Muscle layer of colon (tissue), 2 donors: Measurements from ENCODE around the gene GTF2H3.
"Not testable (repeated sequence)": the region's sequence is repeated elsewhere in the genome, so short reads cannot be mapped to it uniquely, and the experiment has no call there.

ENCODE experiments used
- H3K27ac ChIP-seq: one replicate; pipeline ENCODE4 v1.7.0; 2013; ENCODE audit warnings: low read depth, mild to moderate bottlenecking, low read length, moderate library complexity
- H3K27me3 ChIP-seq, 2 donors: one replicate each; pipeline ENCODE4 v1.7.0; 2013; ENCODE audit warnings: low read length in 2 of 2, mild to moderate bottlenecking in 2 of 2; ENCODE audit not compliant: insufficient read depth in 2 of 2, control insufficient read depth in 1 of 2
- H3K36me3 ChIP-seq: one replicate; pipeline ENCODE4 v1.7.0; 2013; ENCODE audit warnings: mild to moderate bottlenecking, low read length; ENCODE audit not compliant: insufficient read depth
- H3K4me1 ChIP-seq: one replicate; pipeline ENCODE4 v1.7.0; 2013; ENCODE audit warnings: mild to moderate bottlenecking, low read length; ENCODE audit not compliant: insufficient read depth
- H3K4me3 ChIP-seq, 2 donors: one replicate each; pipeline ENCODE4 v1.7.0; 2013; ENCODE audit warnings: low read length in 2 of 2, low read depth in 1 of 2, mild to moderate bottlenecking in 1 of 2, moderate library complexity in 1 of 2
- H3K9ac ChIP-seq: one replicate; pipeline ENCODE4 v1.7.0; 2013; ENCODE audit warnings: low read length
- H3K9me3 ChIP-seq: one replicate; pipeline ENCODE4 v1.7.0; 2013; ENCODE audit warnings: mild to moderate bottlenecking, low read length
- donor health status: abdominal sarcoma.
- donor health status: Adenocarcinoma of cecum.

Gene GTF2H3

DNA sequence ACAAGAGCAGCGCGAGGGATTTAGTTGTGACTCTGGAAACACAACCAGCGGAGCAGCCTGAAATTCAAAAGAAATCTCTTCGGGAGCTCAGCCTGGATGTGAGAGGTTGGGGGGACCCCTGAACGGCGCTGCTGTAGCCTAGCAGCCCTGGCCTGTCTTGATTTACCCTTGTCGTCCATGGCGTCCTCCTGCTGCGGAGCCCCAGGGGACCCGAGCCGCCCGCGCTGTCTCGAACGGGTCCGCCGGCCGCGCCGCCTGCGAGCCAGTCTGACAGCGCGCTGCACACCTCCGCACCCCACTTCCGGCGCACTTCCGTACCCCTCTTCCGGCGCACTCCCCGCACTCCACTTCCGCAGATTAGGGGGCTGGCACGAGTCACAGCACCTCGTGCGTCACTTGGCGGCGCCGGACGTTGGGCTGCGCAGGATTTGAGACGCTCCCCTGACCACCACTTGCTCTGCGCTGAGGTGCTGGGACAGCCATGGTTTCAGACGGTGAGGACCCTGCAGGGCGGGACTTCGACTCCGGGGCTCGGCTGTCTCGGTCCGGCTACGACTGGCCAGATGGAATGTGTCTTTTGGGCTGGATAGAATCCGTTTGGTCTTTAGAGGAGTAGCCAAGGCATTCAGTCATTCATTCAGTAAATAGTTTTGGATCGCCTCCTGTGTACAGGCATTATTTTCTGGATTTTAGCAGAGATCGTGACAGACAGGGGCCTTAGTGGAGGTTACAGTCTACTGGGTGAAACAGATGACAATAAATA is at the start of gene GTF2H3, which contains the start of gene EIF2B1:
Gene GTF2H3, plus strand, starts transcription at position 451 of the 763 bp plus-strand sequence. Its CDS starts 31 bp downstream, at position 482.
Gene EIF2B1, minus strand, starts transcription at position 308 of the 763 bp plus-strand sequence. Its CDS starts 129 bp downstream, at position 179.
- Histone ChIP-seq H3K4me3 (peak within 1 kb of the TSS; percentile 68 to 78), H3K4me1 (peaks cover 9% of the 10 kb centered on the region), H3K36me3 (peaks cover 22% of the 10 kb centered on the region), H3K9ac (peak within 1 kb of the TSS; percentile 59), H3K9me3 (no peaks in the 10 kb centered on the region), H3K27me3 (no peaks in the 10 kb centered on the region), H3K27ac (peak within 1 kb of the TSS; percentile 73)

DNA sequence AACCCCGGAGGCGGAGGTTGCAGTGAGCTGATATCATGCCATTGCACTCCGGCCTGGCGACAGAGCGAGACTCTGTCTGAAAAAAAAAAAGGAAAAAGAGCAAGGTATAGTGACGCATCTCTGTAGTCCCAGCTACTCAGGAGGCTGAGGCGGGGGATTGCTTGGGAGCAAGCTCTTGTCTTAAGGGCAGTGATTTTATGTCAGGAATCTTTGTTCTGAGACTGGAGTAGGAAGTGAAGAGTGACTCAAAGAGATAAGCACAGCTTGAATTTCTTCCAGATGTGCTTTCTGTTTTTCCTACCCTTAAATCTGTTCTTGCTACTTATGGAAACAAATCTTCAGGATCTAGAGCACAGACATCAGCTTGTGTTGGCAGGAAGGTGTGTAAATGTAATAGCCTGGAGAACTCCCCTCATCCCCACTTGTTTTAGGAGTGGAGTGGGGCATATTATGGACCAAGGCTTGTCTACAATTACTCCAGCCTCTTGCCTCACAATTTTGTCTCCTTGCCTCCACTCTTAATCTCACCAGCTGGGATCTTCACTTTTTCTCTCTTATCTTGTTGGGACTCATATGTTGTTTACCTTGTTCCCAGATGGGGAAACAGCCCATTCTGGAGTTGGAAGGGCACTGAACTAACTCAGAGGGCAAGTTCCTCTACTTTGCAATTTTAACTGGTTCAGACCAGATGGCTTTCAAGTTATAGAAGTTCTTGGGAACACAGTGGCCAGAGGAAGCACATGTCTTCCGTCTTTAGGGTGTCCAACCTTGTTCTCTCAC is 41.7 kb upstream of the GTF2H3 start:
- peaks cover 68% of the 10 kb centered on the region for H3K36me3 ChIP-seq
- H3K27ac ChIP-seq: no peak overlapping the region
- no peak overlapping the region for H3K9ac ChIP-seq
- no peaks in the 10 kb centered on the region for H3K27me3 ChIP-seq
- peaks cover 22% of the 10 kb centered on the region for H3K4me1 ChIP-seq
- H3K4me3 ChIP-seq: no peak overlapping the region
- H3K9me3 ChIP-seq: no peaks in the 10 kb centered on the region

GRCh38 chr12:123595729-123596128 is 37.9 kb upstream of the GTF2H3 start:
- no peak overlapping the region for H3K9ac ChIP-seq
- H3K4me1 ChIP-seq: no peaks in the 10 kb centered on the region
- H3K27me3 ChIP-seq: no peaks in the 10 kb centered on the region
- H3K27ac ChIP-seq: no peak overlapping the region
- H3K4me3 ChIP-seq: no peak overlapping the region
- H3K36me3 ChIP-seq: peaks cover 50% of the 10 kb centered on the region
- H3K9me3 ChIP-seq: no peaks in the 10 kb centered on the region

- no peak overlapping the region for H3K4me3 ChIP-seq
- peaks cover 4% of the 10 kb centered on the region for H3K4me1 ChIP-seq
- no peaks in the 10 kb centered on the region for H3K9me3 ChIP-seq
- H3K27ac ChIP-seq: no peak overlapping the region
- no peaks in the 10 kb centered on the region for H3K27me3 ChIP-seq
- no peak overlapping the region for H3K9ac ChIP-seq
- peaks cover 37% of the 10 kb centered on the region for H3K36me3 ChIP-seq
These were observed 36.5 kb upstream of the GTF2H3 start for GRCh38 chr12:123597100-123597499.

DNA sequence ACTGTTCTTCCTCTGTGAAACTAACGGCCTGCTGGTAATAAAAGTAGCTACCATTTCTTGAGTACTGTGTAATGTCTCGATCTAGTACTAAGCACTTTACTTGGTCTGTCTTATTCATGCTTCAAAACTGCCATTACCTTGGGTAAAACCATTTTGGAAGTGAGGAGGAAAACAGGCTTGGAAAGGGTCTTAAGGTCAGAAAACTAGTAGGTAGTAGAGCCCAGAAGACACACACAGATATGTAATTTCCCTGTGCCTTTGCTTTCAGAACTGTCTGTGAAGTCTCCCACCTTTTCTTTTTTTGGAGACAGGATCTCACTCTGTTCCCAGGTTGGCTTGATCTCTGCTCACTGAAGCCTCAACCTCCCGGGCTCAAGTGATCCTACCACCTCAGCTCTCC is 35.1 kb upstream of the GTF2H3 start:
- peaks cover 31% of the 10 kb centered on the region for H3K36me3 ChIP-seq
- no peak overlapping the region for H3K4me3 ChIP-seq
- no peaks in the 10 kb centered on the region for H3K9me3 ChIP-seq
- H3K4me1 ChIP-seq: peaks cover 10% of the 10 kb centered on the region
- H3K9ac ChIP-seq: no peak overlapping the region
- no peaks in the 10 kb centered on the region for H3K27me3 ChIP-seq
- H3K27ac ChIP-seq: no peak overlapping the region

GRCh38 chr12:123599310-123599709 is 34.3 kb upstream of the GTF2H3 start:
- Histone ChIP-seq H3K36me3 (peaks cover 31% of the 10 kb centered on the region), H3K27me3 (no peaks in the 10 kb centered on the region), H3K4me3 (no peak overlapping the region), H3K9me3 (no peaks in the 10 kb centered on the region), H3K9ac (no peak overlapping the region), H3K27ac (no peak overlapping the region), H3K4me1 (peaks cover 10% of the 10 kb centered on the region)

- H3K4me3 ChIP-seq: no peak overlapping the region
- H3K27me3 ChIP-seq: no peaks in the 10 kb centered on the region
- H3K9me3 ChIP-seq: no peaks in the 10 kb centered on the region
- H3K27ac ChIP-seq: no peak overlapping the region
- peaks cover 10% of the 10 kb centered on the region for H3K4me1 ChIP-seq
- peaks cover 31% of the 10 kb centered on the region for H3K36me3 ChIP-seq
- no peak overlapping the region for H3K9ac ChIP-seq
These were observed 33.9 kb upstream of the GTF2H3 start for GRCh38 chr12:123599721-123600120.

DNA sequence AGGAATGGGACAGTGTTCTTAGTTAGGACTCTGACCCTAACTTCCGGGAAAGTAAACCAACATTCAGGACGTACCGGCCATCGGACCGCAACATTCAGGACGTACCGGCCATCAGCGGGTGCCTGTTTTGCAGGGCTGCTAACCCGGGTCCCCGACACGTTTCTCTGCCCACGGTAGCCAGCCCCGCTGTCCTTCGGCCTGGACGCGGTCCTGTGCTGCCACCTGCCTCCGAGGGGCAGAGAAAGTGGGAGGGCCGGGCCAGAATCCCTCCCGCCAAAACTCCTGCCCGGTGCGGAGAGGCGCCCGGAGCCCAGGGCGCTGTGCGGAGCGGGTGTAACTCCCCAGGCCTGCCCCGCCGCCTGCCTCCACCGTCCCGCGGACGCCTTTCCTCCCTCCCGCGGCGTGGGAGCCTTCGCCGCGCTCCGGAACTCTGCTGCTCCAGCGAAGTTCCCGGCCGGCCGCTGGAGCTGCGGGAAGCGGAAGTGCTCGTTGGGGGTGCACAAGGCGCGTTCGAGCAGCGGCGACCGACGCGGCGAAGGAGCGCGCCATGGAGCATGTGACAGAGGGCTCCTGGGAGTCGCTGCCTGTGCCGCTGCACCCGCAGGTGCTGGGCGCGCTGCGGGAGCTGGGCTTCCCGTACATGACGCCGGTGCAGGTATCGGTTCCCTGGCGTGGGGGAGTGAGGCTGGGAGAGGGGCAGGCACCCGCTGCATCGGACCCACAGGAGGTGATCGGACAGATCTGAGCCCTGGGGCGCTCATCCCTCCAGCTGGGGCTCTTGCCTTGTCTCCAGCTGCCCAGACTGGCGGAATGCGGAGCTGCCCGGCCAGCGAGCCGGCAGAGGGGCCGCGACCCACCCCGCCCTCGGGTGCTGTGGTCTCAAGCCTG is 31.8 kb upstream of the GTF2H3 start, which contains the start of gene DDX55:
Gene DDX55, plus strand, starts transcription at position 498 of the 888 bp plus-strand sequence. Its CDS starts 50 bp downstream, at position 548.
- Histone ChIP-seq H3K4me3 (peak within 1 kb of the TSS; percentile 72 to 98), H3K9me3 (no peaks in the 10 kb centered on the region), H3K27me3 (no peaks in the 10 kb centered on the region), H3K9ac (peak within 1 kb of the TSS; percentile 62), H3K4me1 (peaks cover 10% of the 10 kb centered on the region), H3K36me3 (peaks cover 28% of the 10 kb centered on the region), H3K27ac (peak within 1 kb of the TSS; percentile 86)

DNA sequence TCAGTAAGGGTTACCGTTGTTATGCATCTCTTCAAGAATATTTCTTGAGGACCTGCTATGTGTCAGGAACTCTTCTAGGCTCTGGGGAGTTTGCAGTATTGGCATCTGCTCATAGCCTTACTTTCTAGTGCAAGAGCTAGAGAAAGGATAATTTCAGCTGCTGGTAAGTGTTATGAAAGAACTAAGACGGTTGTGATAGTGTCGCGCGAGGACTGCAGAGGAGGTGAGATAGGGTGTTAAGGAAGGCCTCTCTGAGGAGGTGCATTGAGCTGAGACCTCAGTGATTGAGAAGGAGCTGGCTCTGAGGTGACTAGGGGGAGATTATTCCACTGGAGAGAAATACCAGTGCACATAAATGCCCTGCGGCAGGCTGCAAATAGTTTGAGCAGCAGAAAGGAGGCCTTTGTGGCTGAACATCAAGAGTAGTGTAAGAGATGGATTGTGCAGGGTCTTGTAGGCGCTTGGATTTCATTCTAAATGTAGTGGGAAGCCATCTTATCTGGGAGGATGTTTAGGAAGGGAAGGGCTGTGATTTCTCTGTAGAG is 30.9 kb upstream of the GTF2H3 start:
- H3K4me3 ChIP-seq: peak overlapping the region; percentile 72 to 98
- H3K36me3 ChIP-seq: peaks cover 27% of the 10 kb centered on the region
- peak overlapping the region; percentile 62 for H3K9ac ChIP-seq
- no peaks in the 10 kb centered on the region for H3K27me3 ChIP-seq
- peaks cover 10% of the 10 kb centered on the region for H3K4me1 ChIP-seq
- no peaks in the 10 kb centered on the region for H3K9me3 ChIP-seq
- H3K27ac ChIP-seq: no peak overlapping the region

GRCh38 chr12:123603495-123603894 is 30.1 kb upstream of the GTF2H3 start:
- not testable (repeated sequence) for H3K9me3 ChIP-seq, H3K27ac ChIP-seq, H3K27me3 ChIP-seq, H3K9ac ChIP-seq, H3K4me3 ChIP-seq
- Histone ChIP-seq H3K36me3 (peaks cover 31% of the 10 kb centered on the region), H3K4me1 (peaks cover 10% of the 10 kb centered on the region)
